SK-N-SH (cell line): Measurements from ENCODE around the gene ZBTB3. TPM values are rescaled to one million over a fixed set of nuclear protein-coding genes. Genes with fewer than 3 reads are reported as not detected.

ENCODE experiments used
- CTCF ChIA-PET: fragments of 300-600, 350-600 bp; formaldehyde crosslinking; extraction: SDS; loops from one replicate; lab custom pipeline; 2021; lab: Yijun Ruan, JAX
- POLR2A ChIA-PET: fragments of 350-600 bp; sonication (Branson Sonifier 250); formaldehyde crosslinking; extraction: SDS; loops from one replicate; lab custom pipeline; 2020; ENCODE audit warnings: antibody characterized with exemption, inconsistent platforms; lab: Yijun Ruan, JAX
- DNase-seq: peaks from one replicate; pipeline ENCODE4 v3.0.0; 2012
- H2AFZ ChIP-seq: fragments of 200-600 bp; sonication (generic); 2 replicates; pipeline ENCODE4 v1.8.1; 2016; ENCODE audit warnings: antibody characterized with exemption, mild to moderate bottlenecking, low read depth
- H3F3A ChIP-seq: fragments of 200-600 bp; sonication (generic); replicated peaks from 2 replicates; pipeline ENCODE3; 2016; ENCODE audit warnings: antibody characterized with exemption, mild to moderate bottlenecking; ENCODE audit not compliant: insufficient read depth
- H3K27ac ChIP-seq, 2 experiments: fragments of 200-500 bp in 1 of 2; fragments of 200-600 bp in 1 of 2; sonication (Bioruptor generic) in 1 of 2; sonication (generic), shearing (Covaris generic) in 1 of 2; 2 replicates each; pipeline versions ENCODE4 v1.5.1 to v1.6.1; 2014 to 2016; ENCODE audit warnings: low read depth in 2 of 2, inconsistent platforms in 1 of 2, low read length in 1 of 2, mild to moderate bottlenecking in 1 of 2, mixed read lengths in 1 of 2
- H3K27me3 ChIP-seq: fragments of 200-600 bp; sonication (generic), shearing (Covaris generic); 2 replicates; pipeline ENCODE4 v1.6.1; 2016; ENCODE audit warnings: mixed run types; ENCODE audit not compliant: insufficient read depth
- H3K36me3 ChIP-seq, 2 experiments: fragments of 200-500 bp in 1 of 2; fragments of 200-600 bp in 1 of 2; sonication (Bioruptor generic) in 1 of 2; sonication (generic) in 1 of 2; replicated peaks in 1 of 2; 2 replicates each; pipeline versions ENCODE3 to v1.5.1; 2014 to 2016; ENCODE audit warnings: low read length in 1 of 2, mild to moderate bottlenecking in 1 of 2; ENCODE audit not compliant: insufficient read depth in 2 of 2, control insufficient read depth in 1 of 2
- H3K4me1 ChIP-seq, 2 experiments: fragments of 200-500 bp in 1 of 2; fragments of 200-600 bp in 1 of 2; sonication (Bioruptor generic) in 1 of 2; sonication (generic), shearing (Covaris generic) in 1 of 2; 2 replicates each; pipeline versions ENCODE4 v1.5.1 to v1.6.1; 2014 to 2016; ENCODE audit warnings: low read depth in 1 of 2, low read length in 1 of 2, mixed run types in 1 of 2; ENCODE audit not compliant: insufficient read depth in 2 of 2, control insufficient read depth in 1 of 2
- H3K4me2 ChIP-seq: fragments of 200-600 bp; sonication (generic), shearing (Covaris generic); 2 replicates; pipeline ENCODE4 v1.6.1; 2017; ENCODE audit warnings: mixed run types
- H3K4me3 ChIP-seq, 2 experiments: fragments of 200-500 bp in 1 of 2; fragments of 200-600 bp in 1 of 2; sonication (Bioruptor generic) in 1 of 2; sonication (generic), shearing (Covaris generic) in 1 of 2; 2 replicates each; pipeline versions ENCODE4 v1.5.1 to v1.8.1; 2014 to 2016; ENCODE audit warnings: low read depth in 2 of 2, inconsistent platforms in 1 of 2, low read length in 1 of 2, mild to moderate bottlenecking in 1 of 2, mixed read lengths in 1 of 2, moderate library complexity in 1 of 2
- H3K79me2 ChIP-seq: fragments of 200-600 bp; sonication (generic); 2 replicates; pipeline ENCODE4 v1.8.1; 2017; ENCODE audit warnings: mild to moderate bottlenecking; ENCODE audit not compliant: insufficient read depth
- H3K9ac ChIP-seq: fragments of 200-600 bp; sonication (generic); 2 replicates; pipeline ENCODE4 v1.6.1; 2017; ENCODE audit warnings: mixed run types
- H3K9me2 ChIP-seq: fragments of 200-600 bp; sonication (generic); 2 replicates; pipeline ENCODE4 v1.6.1; 2017; ENCODE audit warnings: mixed run types
- H3K9me3 ChIP-seq: fragments of 200-600 bp; sonication (generic); 2 replicates; pipeline ENCODE4 v1.6.1; 2017; ENCODE audit warnings: mixed run types, mild to moderate bottlenecking, moderate library complexity
- H4K20me1 ChIP-seq: fragments of 200-600 bp; sonication (generic); 2 replicates; pipeline ENCODE4 v1.6.1; 2017; ENCODE audit warnings: mild to moderate bottlenecking, mixed run types; ENCODE audit not compliant: insufficient read depth
- CHD2 ChIP-seq: fragments of 150-350 bp; IDR thresholded peaks from 2 replicates; pipeline ENCODE4 v1.6.1; 2018; ENCODE audit warnings: low read length; ENCODE audit not compliant: partially characterized antibody
- EZH2phosphoT487 ChIP-seq: fragments of 200-600 bp; sonication (generic); IDR thresholded peaks from 2 replicates; pipeline ENCODE4 v1.6.1; 2017; ENCODE audit warnings: low read depth, mixed run types, mild to moderate bottlenecking, antibody characterized with exemption, moderate library complexity, borderline replicate concordance
- FOXM1 ChIP-seq: IDR thresholded peaks from 2 replicates; pipeline ENCODE4 v1.4.0; 2012; ENCODE audit warnings: low read depth, mild to moderate bottlenecking
- GABPA ChIP-seq: IDR thresholded peaks from 2 replicates; pipeline ENCODE4 v1.4.0; 2012; ENCODE audit warnings: low read depth, mild to moderate bottlenecking
- MAX ChIP-seq: IDR thresholded peaks from 2 replicates; pipeline ENCODE4 v1.4.0; 2012; ENCODE audit warnings: low read depth
- MXI1 ChIP-seq: IDR thresholded peaks from 2 replicates; pipeline ENCODE4 v1.6.1; 2012; ENCODE audit warnings: mild to moderate bottlenecking, low read depth, low read length, improper control_type of control experiment
- NFIC ChIP-seq: IDR thresholded peaks from 2 replicates; pipeline ENCODE4 v1.4.0; 2012; ENCODE audit warnings: borderline replicate concordance
- NRF1 ChIP-seq: IDR thresholded peaks from 2 replicates; pipeline ENCODE4 v1.6.1; 2012; ENCODE audit warnings: low read depth, mild to moderate bottlenecking, low read length
- RFX5 ChIP-seq: IDR thresholded peaks from 2 replicates; pipeline ENCODE4 v1.6.1; 2012; ENCODE audit warnings: mild to moderate bottlenecking, improper control_type of control experiment, low read length
- RXRA ChIP-seq: IDR thresholded peaks from 2 replicates; pipeline ENCODE4 v1.4.0; 2012; ENCODE audit warnings: low read depth, mild to moderate bottlenecking, borderline replicate concordance
- SIN3A ChIP-seq: IDR thresholded peaks from 2 replicates; pipeline ENCODE4 v1.6.1; 2012; ENCODE audit warnings: low read depth, mild to moderate bottlenecking, low read length, moderate library complexity, borderline replicate concordance
- SMC3 ChIP-seq: IDR thresholded peaks from 2 replicates; pipeline ENCODE4 v1.6.1; 2012; ENCODE audit warnings: low read depth, low read length, improper control_type of control experiment
- TAF1 ChIP-seq: IDR thresholded peaks from 2 replicates; pipeline ENCODE4 v1.6.1; 2012; ENCODE audit warnings: low read depth, mild to moderate bottlenecking, low read length, moderate library complexity, borderline replicate concordance
- TEAD4 ChIP-seq: IDR thresholded peaks from 2 replicates; pipeline ENCODE4 v1.4.0; 2012; ENCODE audit warnings: mild to moderate bottlenecking, borderline replicate concordance; ENCODE audit not compliant: insufficient read depth
- USF1 ChIP-seq: IDR thresholded peaks from 2 replicates; pipeline ENCODE4 v1.4.0; 2012; ENCODE audit warnings: low read depth, borderline replicate concordance
- USF2 ChIP-seq: fragments of 150-350 bp; IDR thresholded peaks from 2 replicates; pipeline ENCODE4 v1.6.1; 2017; ENCODE audit warnings: antibody characterized with exemption, low read length, low read depth, borderline replicate concordance
- YY1 ChIP-seq: IDR thresholded peaks from 2 replicates; pipeline ENCODE4 v1.4.0; 2012; ENCODE audit warnings: low read depth, mild to moderate bottlenecking
- WGBS: methylation state at CpG from one replicate; pipeline ENCODE4 v1.1.6; 2017; ENCODE audit warnings: low lambda C conversion rate; 5-methylcytosine and 5-hydroxymethylcytosine counted together
- polyA plus RNA-seq, 3 experiments: library from polyadenylated mRNA; depleted of rRNA; stranded (reverse); fragments of >200 nt; gene quantifications; 2 replicates each; pipeline ENCODE4 v1.2.3, GENCODE V29; 2012
- TF ChIP-seq, protein P1 (sequence below): fragments of 150-350 bp; IDR thresholded peaks from 2 replicates; pipeline ENCODE4 v1.6.1; 2016; ENCODE audit warnings: mild to moderate bottlenecking, low read depth, low read length

Gene ZBTB3
- polyA plus RNA-seq, 1 of the 3 experiments (the other 2 are of a cell fraction): 2.1 TPM

DNA sequence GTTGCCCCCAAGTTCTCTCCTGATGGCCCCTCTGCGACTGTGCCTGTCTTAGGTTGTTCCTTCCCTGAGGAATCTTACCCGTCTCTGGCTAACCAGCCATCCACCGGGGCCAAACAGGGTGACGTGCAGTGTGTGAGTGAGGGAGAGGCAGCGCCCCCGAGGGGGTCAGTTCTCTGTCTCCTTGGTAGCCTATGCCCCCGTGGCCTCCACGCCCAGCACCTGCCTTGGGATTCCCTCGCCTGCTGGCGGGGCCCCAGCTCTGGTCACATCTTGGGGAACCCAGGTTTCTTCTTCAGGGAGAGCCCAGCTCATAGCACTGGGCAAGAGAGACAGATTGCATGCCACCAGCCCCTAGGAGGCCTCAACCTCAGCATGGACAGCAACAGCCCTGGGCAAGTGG is 45.5 kb upstream of the ZBTB3 start:
- H3K9me3 ChIP-seq: no peaks in the 10 kb centered on the region
- H3K27me3 ChIP-seq: no peaks in the 10 kb centered on the region
- H3K79me2 ChIP-seq: peaks cover 34% of the 10 kb centered on the region
- no peak overlapping the region for H3K9ac ChIP-seq
- H3K27ac ChIP-seq: no peak overlapping the region
- TF ChIP-seq YY1 (no peak), SMC3 (no peak)
- H3K4me2 ChIP-seq: no peak overlapping the region
- DNase-seq: no peak
- WGBS: 100% methylated on average over 2 of the region's 10 CpGs
- H3F3A ChIP-seq: peaks cover 26% of the 10 kb centered on the region
- H3K36me3 ChIP-seq: peaks cover 75 to 87% of the 10 kb centered on the region in 2 experiments
- peaks cover 8 to 13% of the 10 kb centered on the region in 2 experiments for H3K4me1 ChIP-seq
- peaks cover 12% of the 10 kb centered on the region; the same call in 1 of the 2 replicates for H4K20me1 ChIP-seq
- no peak overlapping the region for H2AFZ ChIP-seq
- ChIA-PET POLR2A (no interaction called here), CTCF (no interaction called here)
- H3K9me2 ChIP-seq: no peaks in the 10 kb centered on the region
- no peak overlapping the region for H3K4me3 ChIP-seq

DNA sequence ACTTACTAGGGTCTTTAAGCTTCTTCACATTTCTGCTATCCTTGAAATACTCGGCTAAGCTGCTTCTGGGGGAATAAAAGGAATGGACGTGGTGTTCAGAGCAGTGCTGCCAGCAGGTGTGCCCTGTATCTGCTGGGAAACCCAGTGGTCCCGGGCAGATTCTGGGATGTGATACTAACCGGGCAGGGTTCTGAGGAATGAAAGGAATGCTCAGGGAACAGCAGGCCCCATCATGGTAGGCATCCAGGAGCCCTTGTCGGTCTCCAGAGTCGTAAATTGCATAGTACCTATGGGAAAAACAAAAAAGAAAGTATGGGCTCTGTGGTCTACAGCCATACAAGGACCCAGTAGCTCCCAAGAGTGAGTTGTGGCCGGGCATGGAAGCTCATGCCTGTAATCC is 42.3 kb upstream of the ZBTB3 start:
- H3K36me3 ChIP-seq: peaks cover 74 to 86% of the 10 kb centered on the region in 2 experiments

DNA sequence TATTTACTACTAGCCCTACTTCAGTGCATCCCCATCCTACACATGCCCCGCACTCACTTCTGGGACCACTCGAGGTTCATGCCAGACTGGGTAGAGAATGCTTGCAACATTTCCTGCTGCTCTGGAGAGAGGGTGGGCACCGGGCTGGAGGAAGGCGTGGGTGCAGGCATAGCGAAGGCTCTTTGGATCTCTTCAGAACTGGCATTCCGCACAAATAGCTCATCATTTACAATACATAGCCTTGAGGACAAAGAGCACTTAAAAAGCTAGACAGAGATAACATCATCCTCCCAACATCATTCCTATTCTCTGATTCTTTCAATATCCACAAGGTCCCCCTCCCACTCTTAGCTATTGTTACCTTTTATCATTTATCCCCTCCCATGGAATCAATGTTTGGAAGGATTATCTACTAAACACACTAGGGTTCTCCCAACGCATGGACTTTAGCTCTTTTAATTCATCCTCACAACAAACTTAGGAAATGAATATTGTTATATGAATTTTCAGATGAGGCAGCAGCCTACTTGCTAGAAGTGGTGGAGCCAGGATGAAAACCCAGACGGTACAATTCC is 40.3 kb upstream of the ZBTB3 start:
- H3K4me3 ChIP-seq: no peak overlapping the region
- peaks cover 9 to 17% of the 10 kb centered on the region in 2 experiments; a peak in 3 of 4 replicates for H3K4me1 ChIP-seq
- H4K20me1 ChIP-seq: no peaks in the 10 kb centered on the region
- no peaks in the 10 kb centered on the region for H3K27me3 ChIP-seq
- H3K79me2 ChIP-seq: peaks cover 29% of the 10 kb centered on the region
- POLR2A ChIA-PET: interaction anchor here (0.9 to 1.5 kb wide), 2 partner anchors 9 to 61 kb away, joined by 3 to 5 read pairs; no protein-coding TSS in a partner anchor
- WGBS: 57% methylated on average over 8 of the region's 8 CpGs
- no peak for DNase-seq
- CTCF ChIA-PET: interaction anchor here (0.7 to 4.4 kb wide), 4 partner anchors 8 to 113 kb away, joined by 3 to 25 read pairs (median 4); partner anchors contain the start of gene TMEM179B
- no peaks in the 10 kb centered on the region for H3K9me2 ChIP-seq
- peaks cover 69 to 78% of the 10 kb centered on the region in 2 experiments for H3K36me3 ChIP-seq
- H3K9me3 ChIP-seq: no peaks in the 10 kb centered on the region
- no peak overlapping the region for H3K9ac ChIP-seq
- H3F3A ChIP-seq: peaks cover 52% of the 10 kb centered on the region
- peak overlapping the region in 1 of 2 experiments; percentile 26; a peak in 1 of 4 replicates for H3K27ac ChIP-seq
- H3K4me2 ChIP-seq: no peak overlapping the region
- H2AFZ ChIP-seq: no peak overlapping the region
- TF ChIP-seq FOXM1 (no peak), TEAD4 (no peak), USF1 (no peak), RXRA (no peak), CHD2 (no peak), NRF1 (no peak), TAF1 (no peak), MXI1 (no peak), SIN3A (no peak), MAX (no peak), NFIC (no peak), USF2 (no peak), RFX5 (no peak), GABPA (no peak), YY1 (no peak)

More for the DNA sequence above, 42.3 kb upstream of the ZBTB3 start:
- no peak overlapping the region for H3K9ac ChIP-seq
- WGBS: 87% methylated on average over 7 of the region's 7 CpGs
- H3F3A ChIP-seq: peaks cover 45% of the 10 kb centered on the region
- DNase-seq: no peak
- no peak overlapping the region for H3K27ac ChIP-seq
- no peaks in the 10 kb centered on the region for H3K9me3 ChIP-seq
- no peak overlapping the region for H3K4me2 ChIP-seq
- TF ChIP-seq, protein P1, sequence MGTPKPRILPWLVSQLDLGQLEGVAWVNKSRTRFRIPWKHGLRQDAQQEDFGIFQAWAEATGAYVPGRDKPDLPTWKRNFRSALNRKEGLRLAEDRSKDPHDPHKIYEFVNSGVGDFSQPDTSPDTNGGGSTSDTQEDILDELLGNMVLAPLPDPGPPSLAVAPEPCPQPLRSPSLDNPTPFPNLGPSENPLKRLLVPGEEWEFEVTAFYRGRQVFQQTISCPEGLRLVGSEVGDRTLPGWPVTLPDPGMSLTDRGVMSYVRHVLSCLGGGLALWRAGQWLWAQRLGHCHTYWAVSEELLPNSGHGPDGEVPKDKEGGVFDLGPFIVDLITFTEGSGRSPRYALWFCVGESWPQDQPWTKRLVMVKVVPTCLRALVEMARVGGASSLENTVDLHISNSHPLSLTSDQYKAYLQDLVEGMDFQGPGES: no peak
- TF ChIP-seq EZH2phosphoT487 (no peak), YY1 (no peak)
- H4K20me1 ChIP-seq: no peaks in the 10 kb centered on the region
- peaks cover 11% of the 10 kb centered on the region for H3K79me2 ChIP-seq
- POLR2A ChIA-PET: interaction anchor here (0.8 to 0.9 kb wide), 2 partner anchors 10 kb away, joined by 3 to 4 read pairs; partner anchors contain the start of gene NXF1
- H3K4me3 ChIP-seq: no peak overlapping the region
- no peaks in the 10 kb centered on the region for H3K9me2 ChIP-seq
- H3K4me1 ChIP-seq: peaks cover 5 to 6% of the 10 kb centered on the region in 2 experiments; a peak in 3 of 4 replicates
- CTCF ChIA-PET: interaction anchor here (0.9 to 4.4 kb wide), 3 partner anchors 10 to 85 kb away, joined by 3 to 25 read pairs (median 4); partner anchors contain the start of genes SLC3A2 and TMEM179B
- H2AFZ ChIP-seq: no peak overlapping the region
- no peaks in the 10 kb centered on the region for H3K27me3 ChIP-seq
